CD14-positive monocyte (primary cell): ENCODE results near the gene OCRL. TPM values are rescaled to one million over a fixed set of nuclear protein-coding genes. Genes with fewer than 3 reads are reported as not detected.
"Not testable (repeated sequence)": the region's sequence is repeated elsewhere in the genome, so short reads cannot be mapped to it uniquely, and the experiment has no call there.

Experiments
- DNase-seq, 3 donors: peaks; one replicate each; pipeline ENCODE4 v3.0.0-alpha.2; 2011 to 2022
- H2AFZ ChIP-seq: 2 replicates; pipeline ENCODE4 v1.6.0; 2012; ENCODE audit warnings: mild to moderate bottlenecking, low read depth, low read length, inconsistent platforms; ENCODE audit not compliant: insufficient read depth, poor library complexity, severe bottlenecking
- H3K27ac ChIP-seq, 2 donors: 1 replicate in 1 of 2; 2 replicates in 1 of 2; pipeline ENCODE4 v1.5.1; 2012 to 2013; ENCODE audit warnings: low read length in 2 of 2, control low read depth in 1 of 2, inconsistent platforms in 1 of 2, low read depth in 1 of 2, mild to moderate bottlenecking in 1 of 2
- H3K27me3 ChIP-seq, 2 donors: one replicate each; pipeline versions ENCODE4 v1.6.0 to v1.6.1; 2011 to 2013; ENCODE audit warnings: low read length in 2 of 2; ENCODE audit not compliant: control insufficient read depth in 2 of 2, insufficient read depth in 2 of 2
- H3K36me3 ChIP-seq, 2 donors: replicated peaks in 1 of 2; 1 replicate in 1 of 2; 2 replicates in 1 of 2; pipeline versions ENCODE4 v1.5.1 to v1.6.1; 2012 to 2013; ENCODE audit warnings: low read length in 2 of 2, control low read depth in 1 of 2, inconsistent platforms in 1 of 2, mild to moderate bottlenecking in 1 of 2; ENCODE audit not compliant: insufficient read depth in 2 of 2, control insufficient read depth in 1 of 2
- H3K4me1 ChIP-seq, 2 donors: 1 replicate in 1 of 2; 2 replicates in 1 of 2; pipeline versions ENCODE4 v1.5.1 to v1.6.1; 2012 to 2013; ENCODE audit warnings: low read length in 2 of 2, control low read depth in 1 of 2, inconsistent platforms in 1 of 2, mild to moderate bottlenecking in 1 of 2, moderate library complexity in 1 of 2; ENCODE audit not compliant: insufficient read depth in 2 of 2, control insufficient read depth in 1 of 2
- H3K4me2 ChIP-seq: replicated peaks from 2 replicates; pipeline ENCODE3; 2012; ENCODE audit warnings: low read length, moderate library complexity, mild to moderate bottlenecking; ENCODE audit not compliant: poor library complexity, severe bottlenecking; ENCODE audit errors: extremely low read depth
- H3K4me3 ChIP-seq, 3 experiments: fragments of 200-600 bp in 1 of 3; sonication (generic) in 1 of 3; replicated peaks in 1 of 3; 1 replicate in 2 of 3; 2 replicates in 1 of 3; pipeline ENCODE4 v1.5.1; 2011 to 2013; ENCODE audit warnings: low read length in 3 of 3, mild to moderate bottlenecking in 3 of 3, control low read depth in 2 of 3, low read depth in 2 of 3, inconsistent platforms in 1 of 3, moderate library complexity in 1 of 3
- H3K79me2 ChIP-seq: 2 replicates; pipeline ENCODE4 v1.6.0; 2012; ENCODE audit warnings: mild to moderate bottlenecking, control low read depth, inconsistent platforms, low read length, moderate library complexity; ENCODE audit not compliant: insufficient read depth
- H3K9ac ChIP-seq: 2 replicates; pipeline ENCODE4 v1.6.0; 2017; ENCODE audit warnings: low read length, mild to moderate bottlenecking; ENCODE audit not compliant: insufficient read depth, poor library complexity, severe bottlenecking
- H3K9me3 ChIP-seq, 2 donors: replicated peaks in 1 of 2; 1 replicate in 1 of 2; 2 replicates in 1 of 2; pipeline versions ENCODE4 v1.5.1 to v1.6.1; 2012 to 2013; ENCODE audit warnings: low read length in 2 of 2, control low read depth in 1 of 2; ENCODE audit not compliant: control insufficient read depth in 1 of 2, insufficient read depth in 1 of 2
- H4K20me1 ChIP-seq: 2 replicates; pipeline ENCODE4 v1.6.0; 2012; ENCODE audit warnings: mild to moderate bottlenecking, low read length, control low read depth, moderate library complexity; ENCODE audit not compliant: insufficient read depth
- H3K27ac Mint-ChIP-seq, 7 donors: one replicate each; pipeline ENCODE4 v1.8.0; 2020; ENCODE audit warnings: mild to moderate bottlenecking in 7 of 7, mixed read lengths in 7 of 7, moderate library complexity in 6 of 7, inconsistent platforms in 2 of 7
- H3K27me3 Mint-ChIP-seq, 3 donors: one replicate each; pipeline ENCODE4 v1.8.0; 2021 to 2022; ENCODE audit warnings: low read depth in 3 of 3, mild to moderate bottlenecking in 3 of 3, mixed read lengths in 3 of 3, moderate library complexity in 3 of 3, inconsistent platforms in 1 of 3
- H3K36me3 Mint-ChIP-seq, 2 donors: one replicate each; pipeline ENCODE4 v1.8.0; 2020; ENCODE audit warnings: mixed read lengths in 2 of 2, inconsistent platforms in 1 of 2, mild to moderate bottlenecking in 1 of 2
- H3K4me1 Mint-ChIP-seq: one replicate; pipeline ENCODE4 v1.8.0; 2020; ENCODE audit warnings: mild to moderate bottlenecking, mixed read lengths
- H3K4me3 Mint-ChIP-seq, 2 donors: one replicate each; pipeline ENCODE4 v1.8.0; 2020; ENCODE audit warnings: mild to moderate bottlenecking in 2 of 2, mixed read lengths in 2 of 2, moderate library complexity in 1 of 2
- H3K9me3 Mint-ChIP-seq, 7 donors: one replicate each; pipeline ENCODE4 v1.8.0; 2020 to 2022; ENCODE audit warnings: mixed read lengths in 7 of 7, mild to moderate bottlenecking in 6 of 7, moderate library complexity in 6 of 7, inconsistent platforms in 2 of 7
- WGBS: methylation state at CpG from one replicate; pipeline ENCODE4 v1.1.5; 2013; ENCODE audit warnings: missing lambda C conversion rate; ENCODE audit not compliant: insufficient coverage; 5-methylcytosine and 5-hydroxymethylcytosine counted together
- intact Hi-C, 2 donors: fragments of 100-400 bp; cut with micrococcal nuclease; formaldehyde crosslinking; loops; one replicate each; pipeline versions ENCODE4 v1.15.0 to v1.15.1; 2023
- polyA plus RNA-seq, 3 donors: library from polyadenylated mRNA; depleted of rRNA in 1 of 3; unstranded in 2 of 3; stranded (reverse) in 1 of 3; fragments of 300-500 nt in 2 of 3; fragments of >200 nt in 1 of 3; fragmentation: Illumina TruSeq in 2 of 3; gene quantifications; 1 replicate in 2 of 3; 2 replicates in 1 of 3; pipeline ENCODE4 v1.2.3, GENCODE V29; 2012 to 2021
- TF ChIP-seq, protein P1 (sequence below): fragments of 200-600 bp; IDR thresholded peaks from one replicate; pipeline ENCODE4 v1.8.0; 2022; ENCODE audit warnings: antibody characterized with exemption, mild to moderate bottlenecking

Gene OCRL
- polyA plus RNA-seq, 3 donors = 1.8 to 11.2 (median 2.4) TPM

DNA sequence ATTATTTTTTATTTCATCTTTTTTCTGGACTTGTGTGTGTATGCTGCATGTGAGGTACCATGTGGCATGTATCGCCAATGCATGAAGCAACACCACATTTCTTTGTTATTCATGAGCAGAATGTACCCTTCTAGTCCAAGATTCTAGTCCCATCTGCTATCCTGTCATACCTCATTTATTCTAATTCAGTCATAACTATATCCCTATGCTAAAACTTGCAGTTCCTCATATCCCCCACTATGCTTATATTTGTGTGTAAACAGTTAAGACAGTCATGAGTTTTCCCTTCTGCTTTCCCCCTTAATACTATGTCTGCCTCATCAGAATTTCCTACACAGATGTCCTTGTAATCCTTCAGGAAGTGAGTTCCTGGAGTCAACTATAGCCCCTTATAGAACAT is 19.7 kb downstream of the OCRL start:
- H3K27me3 Mint-ChIP-seq = no peaks in the 10 kb centered on the region
- Histone ChIP-seq H3K4me3 (no peak overlapping the region), H3K9ac (no peak overlapping the region), H2AFZ (no peak overlapping the region), H3K27me3 (no peaks in the 10 kb centered on the region), H3K36me3 (peaks cover 50 to 76% of the 10 kb centered on the region in 2 donors), H4K20me1 (no peaks in the 10 kb centered on the region), H3K27ac (no peak overlapping the region), H3K4me2 (no peak overlapping the region), H3K79me2 (no peaks in the 10 kb centered on the region), H3K9me3 (no peaks in the 10 kb centered on the region), H3K4me1 (no peaks in the 10 kb centered on the region)
- WGBS = no CpG with 5 or more reads among the region's 1 CpG
- no peak overlapping the region for H3K27ac Mint-ChIP-seq
- DNase-seq = no peak
- intact Hi-C loops = no loop called here
- no peaks in the 10 kb centered on the region for H3K9me3 Mint-ChIP-seq
- TF ChIP-seq, protein P1, sequence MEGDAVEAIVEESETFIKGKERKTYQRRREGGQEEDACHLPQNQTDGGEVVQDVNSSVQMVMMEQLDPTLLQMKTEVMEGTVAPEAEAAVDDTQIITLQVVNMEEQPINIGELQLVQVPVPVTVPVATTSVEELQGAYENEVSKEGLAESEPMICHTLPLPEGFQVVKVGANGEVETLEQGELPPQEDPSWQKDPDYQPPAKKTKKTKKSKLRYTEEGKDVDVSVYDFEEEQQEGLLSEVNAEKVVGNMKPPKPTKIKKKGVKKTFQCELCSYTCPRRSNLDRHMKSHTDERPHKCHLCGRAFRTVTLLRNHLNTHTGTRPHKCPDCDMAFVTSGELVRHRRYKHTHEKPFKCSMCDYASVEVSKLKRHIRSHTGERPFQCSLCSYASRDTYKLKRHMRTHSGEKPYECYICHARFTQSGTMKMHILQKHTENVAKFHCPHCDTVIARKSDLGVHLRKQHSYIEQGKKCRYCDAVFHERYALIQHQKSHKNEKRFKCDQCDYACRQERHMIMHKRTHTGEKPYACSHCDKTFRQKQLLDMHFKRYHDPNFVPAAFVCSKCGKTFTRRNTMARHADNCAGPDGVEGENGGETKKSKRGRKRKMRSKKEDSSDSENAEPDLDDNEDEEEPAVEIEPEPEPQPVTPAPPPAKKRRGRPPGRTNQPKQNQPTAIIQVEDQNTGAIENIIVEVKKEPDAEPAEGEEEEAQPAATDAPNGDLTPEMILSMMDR = no peak
- no peak overlapping the region for H3K4me3 Mint-ChIP-seq
- H3K36me3 Mint-ChIP-seq = peaks cover 42 to 46% of the 10 kb centered on the region in 2 donors
- H3K4me1 Mint-ChIP-seq = peaks cover 6% of the 10 kb centered on the region

DNA sequence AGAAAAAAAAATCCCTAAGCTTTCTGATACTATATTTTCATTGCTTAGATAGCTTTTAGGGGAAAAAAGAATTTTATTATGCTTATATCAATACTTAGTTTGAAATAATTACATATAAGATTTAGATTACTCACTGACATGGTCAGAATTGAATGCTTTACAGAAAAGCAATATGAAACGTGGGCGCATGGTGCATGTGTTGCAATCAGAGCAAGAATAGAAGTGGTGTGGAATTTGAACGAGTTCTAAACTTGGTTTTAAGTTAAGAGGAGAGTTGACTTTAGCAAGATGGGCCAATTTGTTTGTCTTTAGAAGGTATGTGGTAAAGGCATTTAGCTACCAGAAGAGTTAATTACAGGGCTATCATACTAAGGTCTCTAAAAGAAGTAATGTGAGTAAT is 21.4 kb downstream of the OCRL start:
- Histone ChIP-seq H4K20me1 (no peaks in the 10 kb centered on the region), H3K4me3 (no peak overlapping the region), H3K27ac (no peak overlapping the region), H3K79me2 (no peaks in the 10 kb centered on the region), H3K4me1 (peaks cover 0 to 3% of the 10 kb centered on the region in 2 donors), H3K27me3 (no peaks in the 10 kb centered on the region), H3K4me2 (no peak overlapping the region), H3K36me3 (peaks cover 46 to 72% of the 10 kb centered on the region in 2 donors), H3K9me3 (no peaks in the 10 kb centered on the region), H2AFZ (no peak overlapping the region), H3K9ac (no peak overlapping the region)
- intact Hi-C loops = no loop called here
- no peak overlapping the region for H3K4me3 Mint-ChIP-seq
- TF ChIP-seq, protein P1 = no peak
- no peaks in the 10 kb centered on the region for H3K27me3 Mint-ChIP-seq
- no peaks in the 10 kb centered on the region for H3K9me3 Mint-ChIP-seq
- no peak overlapping the region for H3K27ac Mint-ChIP-seq
- H3K4me1 Mint-ChIP-seq = peaks cover 16% of the 10 kb centered on the region
- peaks cover 41 to 47% of the 10 kb centered on the region in 2 donors for H3K36me3 Mint-ChIP-seq
- DNase-seq = no peak
- no CpG with 5 or more reads among the region's 3 CpGs for WGBS

DNA sequence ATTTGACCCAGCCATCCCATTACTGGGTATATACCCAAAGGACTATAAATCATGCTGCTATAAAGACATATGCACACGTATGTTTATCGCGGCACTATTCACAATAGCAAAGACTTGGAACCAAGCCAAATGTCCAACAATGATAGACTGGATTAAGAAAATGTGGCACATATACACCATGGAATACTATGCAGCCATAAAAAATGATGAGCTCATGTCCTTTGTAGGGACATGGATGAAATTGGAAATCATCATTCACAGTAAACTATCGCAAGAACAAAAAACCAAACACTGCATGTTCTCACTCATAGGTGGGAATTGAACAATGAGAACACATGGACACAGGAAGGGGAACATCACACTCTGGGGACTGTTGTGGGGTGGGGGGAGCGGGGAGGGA is 24.3 kb downstream of the OCRL start:
- H3K4me3 Mint-ChIP-seq, H2AFZ ChIP-seq, H3K4me1 Mint-ChIP-seq, H3K79me2 ChIP-seq, H3K27me3 ChIP-seq, H3K9me3 Mint-ChIP-seq, H3K27ac Mint-ChIP-seq, intact Hi-C loops, H3K9me3 ChIP-seq, H3K9ac ChIP-seq, H3K27me3 Mint-ChIP-seq, H3K27ac ChIP-seq, H4K20me1 ChIP-seq, DNase-seq, H3K4me3 ChIP-seq, H3K4me1 ChIP-seq, H3K4me2 ChIP-seq: not testable (repeated sequence)
- no CpG with 5 or more reads among the region's 5 CpGs for WGBS
- peaks cover 50 to 70% of the 10 kb centered on the region in 2 donors for H3K36me3 ChIP-seq
- peaks cover 48 to 62% of the 10 kb centered on the region in 2 donors for H3K36me3 Mint-ChIP-seq
